Non-pigmented ciliary epithelial cell (primary cell): ENCODE measurements around the gene KDM3B.
"Not testable (repeated sequence)": the region's sequence is repeated elsewhere in the genome, so short reads cannot be mapped to it uniquely, and the experiment has no call there.

Experiments used
- DNase-seq: peaks from one replicate; pipeline ENCODE4 v3.0.0-alpha.2; 2010; ENCODE audit warnings: low read depth

The KDM3B gene, protein sequence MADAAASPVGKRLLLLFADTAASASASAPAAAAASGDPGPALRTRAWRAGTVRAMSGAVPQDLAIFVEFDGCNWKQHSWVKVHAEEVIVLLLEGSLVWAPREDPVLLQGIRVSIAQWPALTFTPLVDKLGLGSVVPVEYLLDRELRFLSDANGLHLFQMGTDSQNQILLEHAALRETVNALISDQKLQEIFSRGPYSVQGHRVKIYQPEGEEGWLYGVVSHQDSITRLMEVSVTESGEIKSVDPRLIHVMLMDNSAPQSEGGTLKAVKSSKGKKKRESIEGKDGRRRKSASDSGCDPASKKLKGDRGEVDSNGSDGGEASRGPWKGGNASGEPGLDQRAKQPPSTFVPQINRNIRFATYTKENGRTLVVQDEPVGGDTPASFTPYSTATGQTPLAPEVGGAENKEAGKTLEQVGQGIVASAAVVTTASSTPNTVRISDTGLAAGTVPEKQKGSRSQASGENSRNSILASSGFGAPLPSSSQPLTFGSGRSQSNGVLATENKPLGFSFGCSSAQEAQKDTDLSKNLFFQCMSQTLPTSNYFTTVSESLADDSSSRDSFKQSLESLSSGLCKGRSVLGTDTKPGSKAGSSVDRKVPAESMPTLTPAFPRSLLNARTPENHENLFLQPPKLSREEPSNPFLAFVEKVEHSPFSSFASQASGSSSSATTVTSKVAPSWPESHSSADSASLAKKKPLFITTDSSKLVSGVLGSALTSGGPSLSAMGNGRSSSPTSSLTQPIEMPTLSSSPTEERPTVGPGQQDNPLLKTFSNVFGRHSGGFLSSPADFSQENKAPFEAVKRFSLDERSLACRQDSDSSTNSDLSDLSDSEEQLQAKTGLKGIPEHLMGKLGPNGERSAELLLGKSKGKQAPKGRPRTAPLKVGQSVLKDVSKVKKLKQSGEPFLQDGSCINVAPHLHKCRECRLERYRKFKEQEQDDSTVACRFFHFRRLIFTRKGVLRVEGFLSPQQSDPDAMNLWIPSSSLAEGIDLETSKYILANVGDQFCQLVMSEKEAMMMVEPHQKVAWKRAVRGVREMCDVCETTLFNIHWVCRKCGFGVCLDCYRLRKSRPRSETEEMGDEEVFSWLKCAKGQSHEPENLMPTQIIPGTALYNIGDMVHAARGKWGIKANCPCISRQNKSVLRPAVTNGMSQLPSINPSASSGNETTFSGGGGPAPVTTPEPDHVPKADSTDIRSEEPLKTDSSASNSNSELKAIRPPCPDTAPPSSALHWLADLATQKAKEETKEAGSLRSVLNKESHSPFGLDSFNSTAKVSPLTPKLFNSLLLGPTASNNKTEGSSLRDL (N-terminal part only)

GRCh38 chr5:138352071-138352721, at the start of gene KDM3B:
Gene KDM3B, plus strand, starts transcription at chr5:138352685. Its CDS starts 111 bp downstream, at chr5:138352796.
- no peak for DNase-seq

DNA sequence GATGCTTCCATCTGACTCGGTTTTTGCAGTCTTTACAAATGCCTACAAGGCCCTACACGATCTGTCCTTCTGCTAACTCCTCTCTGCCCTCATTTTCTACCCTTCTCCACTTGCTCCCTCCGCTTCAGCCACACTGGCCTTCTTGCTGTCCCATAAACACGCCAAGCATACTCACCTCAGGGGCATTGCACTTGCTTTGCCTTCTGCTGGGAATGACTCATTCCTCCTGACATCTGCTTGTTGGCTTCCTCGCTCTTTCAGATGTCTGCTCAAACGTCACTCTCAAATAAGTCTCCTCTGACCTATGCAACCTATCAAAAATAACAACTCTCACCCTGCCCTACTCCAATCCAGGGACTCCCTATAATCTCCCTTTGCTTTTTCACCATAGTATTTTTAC, 49.1 kb upstream of the KDM3B start:
- peak; percentile 19 for DNase-seq

DNA sequence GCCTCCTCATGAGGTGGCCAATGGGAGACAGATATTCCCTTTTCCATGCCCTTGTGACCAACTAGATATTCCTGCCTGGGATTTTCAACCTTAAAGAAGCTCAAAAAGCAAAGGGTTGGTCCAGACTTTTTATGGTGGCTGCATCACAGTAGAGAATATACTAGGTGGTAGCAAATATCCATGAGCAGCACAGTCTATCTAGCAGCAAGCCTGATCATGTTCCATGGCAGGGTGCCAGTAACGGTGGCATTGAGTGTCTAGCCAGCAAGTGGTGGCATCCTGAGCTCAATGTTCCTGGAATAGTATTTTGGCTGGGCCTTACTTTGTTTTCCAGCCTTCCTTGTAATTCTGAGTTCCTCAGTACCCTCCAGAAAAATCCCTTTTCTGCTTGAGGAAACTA, 46.7 kb upstream of the KDM3B start:
- no peak for DNase-seq

DNA sequence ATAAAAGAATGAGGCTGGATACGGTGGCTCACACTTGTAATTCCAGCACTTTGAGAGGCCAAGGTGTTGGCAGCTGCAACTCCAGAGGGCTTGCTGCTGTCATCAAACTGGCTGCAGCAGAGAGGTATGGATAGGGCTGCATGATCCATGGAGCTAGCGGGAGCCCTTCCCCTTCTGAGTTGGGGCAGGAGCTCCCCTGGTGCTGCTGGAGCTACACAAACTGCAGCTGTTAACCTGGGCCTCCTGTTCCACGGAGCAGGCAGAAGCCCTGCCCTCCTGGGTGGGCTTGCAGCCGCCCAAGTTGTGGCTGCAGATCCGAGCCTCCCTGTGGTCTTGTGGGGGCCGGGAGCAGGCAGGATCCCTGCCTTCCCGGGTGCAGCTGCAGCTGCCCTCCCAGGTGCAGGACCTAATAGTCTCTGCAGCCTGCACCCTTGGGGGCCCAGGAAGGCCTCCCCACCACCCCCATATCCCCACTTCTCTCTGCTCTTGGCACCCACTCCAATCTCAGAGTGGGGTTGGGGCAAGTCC, 36.7 kb upstream of the KDM3B start:
- DNase-seq: no peak

DNA sequence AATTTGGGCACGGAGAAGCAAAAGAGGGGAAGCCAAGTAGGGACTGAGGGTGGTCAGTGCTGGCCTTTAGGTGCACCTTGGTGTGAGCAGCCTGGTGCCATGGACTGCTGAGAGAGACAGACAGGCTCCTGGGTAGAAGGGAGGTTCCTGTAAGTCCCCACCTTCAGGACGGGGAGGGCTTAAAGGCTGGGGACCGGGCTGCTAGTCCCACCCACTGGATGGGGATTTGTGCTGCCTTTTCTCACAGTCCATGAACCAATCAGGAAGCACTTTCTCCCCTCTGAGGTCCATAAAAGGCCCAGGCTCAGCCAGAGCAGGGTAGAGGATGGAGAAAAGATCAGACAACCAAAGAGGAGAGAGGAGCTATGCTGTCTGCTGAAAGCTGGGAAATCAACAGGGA, 36.1 kb upstream of the KDM3B start:
- DNase-seq: no peak

DNA sequence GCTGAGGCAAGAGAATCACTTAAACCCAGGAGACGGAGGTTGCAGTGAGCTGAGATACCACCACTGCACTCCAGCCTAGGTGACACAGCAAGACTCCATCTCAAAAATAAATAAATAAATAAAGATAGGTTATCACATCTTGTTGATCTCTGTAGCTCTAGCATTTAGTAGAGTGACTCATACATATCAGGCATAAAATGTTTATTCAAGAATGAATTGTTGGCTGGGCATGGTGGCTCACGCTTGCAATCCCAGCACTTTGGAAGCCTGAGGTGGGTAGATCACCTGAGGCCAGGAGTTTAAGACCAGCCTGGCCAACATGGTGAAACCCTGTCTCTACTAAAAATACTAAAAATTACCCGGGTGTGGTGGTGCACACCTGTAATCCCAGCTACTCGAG, 34.3 kb upstream of the KDM3B start:
- not testable (repeated sequence) for DNase-seq

DNA sequence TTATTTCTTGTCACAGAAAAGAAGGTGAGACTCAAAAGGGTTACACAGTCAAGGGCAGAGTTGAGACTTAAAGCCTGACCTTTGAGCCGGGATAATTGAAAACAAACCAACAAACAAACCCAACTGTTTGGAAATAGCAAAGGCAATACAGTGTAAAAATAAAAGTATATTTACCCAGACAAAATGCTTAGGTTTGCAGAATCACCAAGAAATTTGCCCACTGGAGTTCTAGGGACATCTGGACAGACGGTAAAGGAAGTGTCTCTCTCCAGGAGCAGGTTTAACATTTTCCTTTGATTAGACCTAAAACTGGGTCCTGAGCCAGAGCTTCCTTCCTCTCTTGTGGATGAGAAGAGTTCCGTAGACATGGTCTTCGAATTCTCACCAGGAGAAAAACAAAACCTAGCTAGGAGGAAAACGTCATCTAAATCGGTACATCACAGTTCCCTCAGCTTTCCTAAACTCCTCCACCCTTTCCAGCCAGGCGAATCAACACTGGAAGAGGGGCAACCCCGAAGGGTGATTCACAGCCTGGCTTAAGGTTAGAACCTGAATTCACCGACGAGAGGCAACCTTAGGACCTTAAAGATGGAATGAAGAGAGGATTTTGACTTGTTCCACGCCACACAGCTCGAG, 21.6 kb upstream of the KDM3B start:
- no peak for DNase-seq

- peak; percentile 98 for DNase-seq
These were observed 20.8 kb upstream of the KDM3B start, which contains the start of gene CDC25C for GRCh38 chr5:138331449-138332368. Gene CDC25C, minus strand, starts transcription at chr5:138331804. Its CDS starts 624 bp downstream, at chr5:138331180.

- no peak for DNase-seq
These were observed 17.5 kb upstream of the KDM3B start for GRCh38 chr5:138334867-138335447.

GRCh38 chr5:138336952-138337684, 15.4 kb upstream of the KDM3B start:
- no peak for DNase-seq

DNA sequence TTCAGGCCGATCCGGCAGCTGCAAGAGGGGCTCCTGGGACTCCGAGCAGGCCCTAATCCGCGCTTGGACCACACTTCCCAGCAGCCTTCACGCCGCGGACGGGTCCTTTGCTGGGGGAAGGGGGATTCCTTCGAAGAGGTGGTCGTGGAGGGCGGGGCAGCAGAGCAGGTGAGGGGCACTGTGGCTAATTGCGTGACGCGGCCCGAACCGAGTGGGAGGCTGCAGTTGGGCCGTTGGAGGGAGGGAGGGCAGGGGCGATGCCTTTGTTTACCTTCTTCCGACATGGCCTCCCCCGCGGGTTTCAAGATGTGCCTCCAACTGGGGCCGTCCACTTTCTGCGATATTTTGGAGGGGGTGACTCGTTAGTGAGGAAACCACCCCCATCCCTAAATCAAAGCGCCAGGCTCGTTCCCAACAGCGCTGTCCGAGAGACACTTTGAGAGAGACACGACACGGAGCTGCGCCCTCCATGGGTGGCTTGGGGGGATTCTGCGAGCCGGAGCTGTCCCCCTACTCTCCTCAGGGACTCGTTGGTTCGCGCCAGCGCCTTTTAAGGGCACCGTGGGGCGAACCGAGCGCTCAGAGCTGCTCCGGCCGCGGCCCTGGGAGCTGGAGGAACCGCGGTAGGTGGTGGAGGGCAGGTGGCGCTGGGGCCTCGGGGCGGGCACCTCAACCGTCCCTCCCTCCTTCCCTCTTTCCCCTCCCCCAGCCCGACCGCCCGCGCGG, 14.6 kb upstream of the KDM3B start, which contains the start of gene FAM53C:
Gene FAM53C, plus strand, starts transcription at position 582 of the 726 bp plus-strand sequence. CDS start 3,070 bp downstream, outside the sequence.
- DNase-seq: peak; percentile 61

- DNase-seq: no peak
These were observed 13.9 kb upstream of the KDM3B start for GRCh38 chr5:138338411-138339090.

GRCh38 chr5:138339091-138339456, 13.4 kb upstream of the KDM3B start:
- no peak for DNase-seq

- DNase-seq: no peak
These were observed 13.0 kb upstream of the KDM3B start for GRCh38 chr5:138339464-138339863.

DNA sequence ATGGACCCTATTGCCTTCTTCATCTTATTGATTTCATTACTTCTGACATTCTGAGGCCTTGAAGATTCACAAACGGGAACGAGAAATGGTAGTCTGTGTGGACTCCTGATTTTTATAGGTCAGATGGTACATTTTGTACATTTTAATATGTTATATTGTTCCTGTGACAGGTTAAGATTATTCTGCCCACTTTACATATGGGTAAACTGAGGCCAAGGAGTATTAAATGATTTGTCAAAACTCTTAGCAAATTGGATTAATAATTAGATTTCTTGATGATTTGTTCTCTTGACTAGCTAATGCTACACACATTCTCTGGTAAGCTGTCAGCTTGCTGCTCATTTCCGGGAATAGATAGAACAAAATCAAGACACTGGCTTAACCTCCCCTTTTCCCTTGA, 12.5 kb upstream of the KDM3B start:
- DNase-seq: no peak

DNA sequence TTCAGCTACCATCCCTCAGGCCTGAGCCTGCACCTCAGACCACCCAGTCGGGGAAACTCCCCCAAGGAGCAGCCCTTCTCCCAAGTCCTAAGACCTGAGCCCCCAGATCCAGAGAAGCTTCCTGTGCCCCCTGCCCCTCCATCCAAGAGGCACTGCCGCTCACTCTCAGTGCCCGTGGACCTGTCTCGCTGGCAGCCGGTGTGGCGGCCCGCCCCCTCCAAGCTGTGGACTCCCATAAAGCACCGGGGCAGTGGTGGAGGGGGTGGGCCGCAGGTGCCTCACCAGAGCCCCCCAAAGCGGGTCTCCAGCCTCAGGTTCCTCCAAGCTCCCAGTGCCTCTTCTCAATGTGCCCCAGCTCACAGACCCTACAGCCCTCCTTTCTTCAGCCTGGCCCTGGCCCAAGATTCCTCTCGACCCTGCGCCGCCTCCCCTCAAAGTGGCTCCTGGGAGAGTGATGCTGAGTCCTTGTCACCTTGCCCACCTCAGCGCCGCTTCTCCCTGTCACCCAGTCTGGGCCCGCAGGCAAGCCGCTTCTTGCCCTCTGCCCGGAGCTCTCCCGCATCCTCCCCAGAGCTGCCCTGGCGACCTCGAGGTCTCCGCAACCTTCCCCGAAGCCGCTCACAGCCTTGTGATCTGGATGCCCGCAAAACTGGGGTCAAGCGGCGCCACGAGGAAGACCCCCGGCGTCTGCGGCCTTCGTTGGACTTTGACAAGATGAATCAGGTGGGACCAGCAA, 7.4 kb upstream of the KDM3B start:
- DNase-seq: no peak

GRCh38 chr5:138346889-138347288, 5.6 kb upstream of the KDM3B start:
- no peak for DNase-seq
